Natural killer cell (primary cell): ENCODE measurements around the gene OTOF. TPM values are rescaled to one million over a fixed set of nuclear protein-coding genes. Genes with fewer than 3 reads are reported as not detected.
A peak's percentile ranks its signal among the peaks of the same experiment; 100 is the strongest.

Source experiments
- ATAC-seq, 3 donors: fragments of 150-1000 bp in 2 of 3; fragments of 200-7000 bp in 1 of 3; cut with Tn5 transposase; 1 replicate in 1 of 3; 2 replicates in 2 of 3; pipeline ENCODE4 v1.10.0; 2021; ENCODE audit warnings: mild to moderate bottlenecking in 2 of 3, moderate library complexity in 2 of 3
- DNase-seq, 2 donors: peaks; one replicate each; pipeline versions ENCODE4 v3.0.0 to v3.0.0-alpha.2; 2013 to 2021; ENCODE audit warnings: mixed read lengths in 1 of 2
- H3K27ac ChIP-seq: one replicate; pipeline ENCODE4 v1.5.1; 2013; ENCODE audit warnings: mild to moderate bottlenecking, low read length
- H3K27me3 ChIP-seq: one replicate; pipeline ENCODE4 v1.6.1; 2013; ENCODE audit warnings: low read length; ENCODE audit not compliant: control insufficient read depth, insufficient read depth
- H3K36me3 ChIP-seq: one replicate; pipeline ENCODE4 v1.6.1; 2013; ENCODE audit warnings: low read length; ENCODE audit not compliant: control insufficient read depth, insufficient read depth
- H3K4me1 ChIP-seq: one replicate; pipeline ENCODE4 v1.6.1; 2013; ENCODE audit warnings: low read length; ENCODE audit not compliant: control insufficient read depth, insufficient read depth
- H3K4me3 ChIP-seq: one replicate; pipeline ENCODE4 v1.5.1; 2013; ENCODE audit warnings: low read length
- H3K9me3 ChIP-seq: one replicate; pipeline ENCODE4 v1.6.1; 2013; ENCODE audit warnings: low read length; ENCODE audit not compliant: control insufficient read depth, insufficient read depth
- H3K27ac Mint-ChIP-seq, 2 donors: one replicate each; pipeline ENCODE4 v1.8.0; 2022; ENCODE audit warnings: mild to moderate bottlenecking in 2 of 2, mixed read lengths in 2 of 2, moderate library complexity in 1 of 2
- H3K27me3 Mint-ChIP-seq, 2 donors: one replicate each; pipeline ENCODE4 v1.8.0; 2022; ENCODE audit warnings: low read depth in 2 of 2, mixed read lengths in 2 of 2
- H3K36me3 Mint-ChIP-seq: one replicate; pipeline ENCODE4 v1.8.0; 2022; ENCODE audit warnings: mixed read lengths
- H3K4me1 Mint-ChIP-seq, 2 donors: one replicate each; pipeline ENCODE4 v1.8.0; 2022; ENCODE audit warnings: mixed read lengths in 2 of 2
- H3K4me3 Mint-ChIP-seq: one replicate; pipeline ENCODE4 v1.8.0; 2022; ENCODE audit warnings: mild to moderate bottlenecking, moderate library complexity, mixed read lengths
- H3K9me3 Mint-ChIP-seq, 2 donors: one replicate each; pipeline ENCODE4 v1.8.0; 2022; ENCODE audit warnings: mixed read lengths in 2 of 2
- WGBS: methylation state at CpG from one replicate; pipeline ENCODE4 v1.1.7; 2013; ENCODE audit warnings: missing lambda C conversion rate; ENCODE audit not compliant: insufficient coverage; 5-methylcytosine and 5-hydroxymethylcytosine counted together
- intact Hi-C: fragments of 100-400 bp; cut with micrococcal nuclease; formaldehyde crosslinking; loops from one replicate; pipeline ENCODE4 v1.14.2; 2022
- total RNA-seq, 4 donors: library from RNA; stranded (reverse); fragments of 120-200 nt in 1 of 4; gene quantifications; one replicate each; pipeline versions ENCODE4 v1.2.3 to v1.2.4, GENCODE V29; 2013 to 2022
- TF ChIP-seq, protein P1 (sequence below): fragments of 200-600 bp; IDR thresholded peaks from one replicate; pipeline ENCODE4 v1.8.0; 2022; ENCODE audit warnings: antibody characterized with exemption

The OTOF gene
- total RNA-seq: 1 to 10 TPM in 2 of 3 donors, under 1 TPM in 1; 0.66 to 3.7 (median 1.4) TPM
- total RNA-seq (2013): 0.25 TPM

DNA sequence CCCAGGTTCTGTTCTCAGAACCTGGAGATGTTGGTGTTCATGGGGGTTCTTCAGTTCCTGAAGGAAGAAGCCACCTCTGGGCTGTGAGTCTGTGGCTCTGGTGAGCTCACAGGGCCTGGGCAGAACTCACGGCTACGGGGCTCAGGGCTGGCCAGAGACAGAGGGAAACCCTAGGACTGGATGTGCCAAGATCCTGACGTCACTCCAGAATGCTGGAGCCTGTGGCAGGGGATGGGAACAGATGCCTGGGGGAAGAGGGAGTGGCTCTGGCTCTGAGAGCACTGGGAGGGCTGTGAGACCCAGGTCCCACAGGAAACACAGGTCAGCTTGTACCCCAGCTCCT, at the start of gene OTOF:
Gene OTOF (minus strand): TSS at position 214 of the 343 bp plus-strand sequence.
- Mint-ChIP-seq H3K4me3 (peak within 1 kb of the TSS; percentile 68), H3K27ac (peak within 1 kb of the TSS; percentile 36 to 65), H3K4me1 (peaks cover 5 to 7% of the 10 kb centered on the region in 2 donors), H3K27me3 (no peaks in the 10 kb centered on the region), H3K36me3 (no peaks in the 10 kb centered on the region), H3K9me3 (no peaks in the 10 kb centered on the region)
- Histone ChIP-seq H3K9me3 (no peaks in the 10 kb centered on the region), H3K4me1 (peaks cover 7% of the 10 kb centered on the region), H3K4me3 (no peak within 1 kb of the TSS), H3K36me3 (no peaks in the 10 kb centered on the region), H3K27ac (no peak within 1 kb of the TSS), H3K27me3 (no peaks in the 10 kb centered on the region)
- 86% methylated on average over 2 of the region's 3 CpGs for WGBS
- DNase-seq: no peak
- intact Hi-C loops: no loop called here
- no peak for ATAC-seq
- TF ChIP-seq, protein P1, sequence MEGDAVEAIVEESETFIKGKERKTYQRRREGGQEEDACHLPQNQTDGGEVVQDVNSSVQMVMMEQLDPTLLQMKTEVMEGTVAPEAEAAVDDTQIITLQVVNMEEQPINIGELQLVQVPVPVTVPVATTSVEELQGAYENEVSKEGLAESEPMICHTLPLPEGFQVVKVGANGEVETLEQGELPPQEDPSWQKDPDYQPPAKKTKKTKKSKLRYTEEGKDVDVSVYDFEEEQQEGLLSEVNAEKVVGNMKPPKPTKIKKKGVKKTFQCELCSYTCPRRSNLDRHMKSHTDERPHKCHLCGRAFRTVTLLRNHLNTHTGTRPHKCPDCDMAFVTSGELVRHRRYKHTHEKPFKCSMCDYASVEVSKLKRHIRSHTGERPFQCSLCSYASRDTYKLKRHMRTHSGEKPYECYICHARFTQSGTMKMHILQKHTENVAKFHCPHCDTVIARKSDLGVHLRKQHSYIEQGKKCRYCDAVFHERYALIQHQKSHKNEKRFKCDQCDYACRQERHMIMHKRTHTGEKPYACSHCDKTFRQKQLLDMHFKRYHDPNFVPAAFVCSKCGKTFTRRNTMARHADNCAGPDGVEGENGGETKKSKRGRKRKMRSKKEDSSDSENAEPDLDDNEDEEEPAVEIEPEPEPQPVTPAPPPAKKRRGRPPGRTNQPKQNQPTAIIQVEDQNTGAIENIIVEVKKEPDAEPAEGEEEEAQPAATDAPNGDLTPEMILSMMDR: no peak

DNA sequence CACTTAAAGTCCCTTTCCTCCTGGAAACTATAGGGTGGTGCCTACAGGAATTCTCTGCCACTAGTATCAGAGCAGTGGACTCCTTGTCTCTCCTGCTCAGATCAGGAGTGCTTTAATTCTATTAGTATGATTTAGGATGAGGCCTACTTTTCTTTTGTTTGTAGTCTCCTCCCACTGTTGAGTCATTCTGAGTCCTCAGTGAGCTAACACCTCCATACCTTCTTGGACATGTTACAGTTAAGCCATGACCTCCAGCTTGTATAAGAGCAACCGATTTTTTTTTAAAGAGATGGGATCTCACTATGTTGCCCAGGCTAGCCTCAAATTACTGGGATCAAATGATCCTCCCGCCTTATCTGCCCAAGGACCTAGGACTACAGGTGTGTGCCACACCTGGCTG, 48.7 kb upstream of the OTOF start:
- Histone ChIP-seq H3K9me3 (no peaks in the 10 kb centered on the region), H3K27ac (no peak overlapping the region), H3K4me3 (no peak overlapping the region), H3K27me3 (no peaks in the 10 kb centered on the region), H3K4me1 (no peaks in the 10 kb centered on the region), H3K36me3 (no peaks in the 10 kb centered on the region)
- WGBS: 91% methylated on average over 2 of the region's 2 CpGs
- TF ChIP-seq, protein P1: no peak
- H3K9me3 Mint-ChIP-seq: no peaks in the 10 kb centered on the region
- H3K4me3 Mint-ChIP-seq: no peak overlapping the region
- H3K27ac Mint-ChIP-seq: no peak overlapping the region
- no peaks in the 10 kb centered on the region for H3K4me1 Mint-ChIP-seq
- no peak for ATAC-seq
- intact Hi-C loops: no loop called here
- no peak for DNase-seq
- H3K27me3 Mint-ChIP-seq: peaks cover 0 to 5% of the 10 kb centered on the region in 2 donors
- no peaks in the 10 kb centered on the region for H3K36me3 Mint-ChIP-seq

DNA sequence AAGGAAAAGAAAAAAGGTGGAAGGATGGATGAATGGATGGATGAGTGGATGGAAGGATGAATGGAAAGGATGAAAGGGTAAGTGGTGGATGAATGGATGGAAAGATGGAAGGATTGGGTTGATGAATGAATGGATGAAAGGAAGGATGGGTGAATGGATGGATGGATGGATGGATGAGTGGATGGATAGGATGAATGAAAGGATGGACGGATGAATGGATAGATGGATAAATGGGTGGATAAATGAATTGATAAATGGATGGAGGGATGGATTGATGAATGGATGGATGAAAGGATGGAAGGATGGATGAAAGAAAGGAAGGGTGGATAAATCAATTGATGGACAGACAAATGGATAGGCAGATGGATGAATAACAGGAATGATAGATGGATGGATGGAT, 48.2 kb upstream of the OTOF start:
- WGBS: 85% methylated on average over 1 of the region's 1 CpG
- Histone ChIP-seq H3K4me3 (no peak overlapping the region), H3K4me1 (no peaks in the 10 kb centered on the region), H3K36me3 (no peaks in the 10 kb centered on the region), H3K27me3 (no peaks in the 10 kb centered on the region), H3K9me3 (no peaks in the 10 kb centered on the region), H3K27ac (no peak overlapping the region)
- ATAC-seq: no peak
- Mint-ChIP-seq H3K27me3 (peaks cover 0 to 3% of the 10 kb centered on the region in 2 donors), H3K4me3 (no peak overlapping the region), H3K36me3 (no peaks in the 10 kb centered on the region), H3K4me1 (no peaks in the 10 kb centered on the region), H3K9me3 (no peaks in the 10 kb centered on the region), H3K27ac (no peak overlapping the region)
- intact Hi-C loops: no loop called here
- TF ChIP-seq, protein P1: no peak
- no peak for DNase-seq

DNA sequence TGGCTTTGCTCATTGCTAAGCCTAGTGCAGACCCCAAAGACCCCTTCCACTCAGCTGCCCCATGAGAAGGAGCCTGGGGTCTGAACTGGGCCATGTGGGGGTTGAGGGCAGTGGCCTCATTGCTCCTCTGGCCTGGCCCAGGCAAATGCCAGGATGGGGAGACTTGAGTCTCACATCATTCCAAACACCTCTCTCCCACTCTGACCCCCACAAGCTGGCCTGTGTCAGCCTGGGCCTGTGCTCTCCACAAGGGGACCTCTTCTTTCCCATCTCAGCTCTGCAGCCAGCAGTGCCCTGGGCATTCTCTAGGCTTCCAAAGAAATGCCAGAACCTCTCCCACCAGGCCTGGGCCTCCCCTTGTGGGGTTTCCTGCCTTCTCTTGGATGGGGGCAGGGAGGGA, 45.8 kb upstream of the OTOF start:
- Mint-ChIP-seq H3K36me3 (no peaks in the 10 kb centered on the region), H3K27ac (no peak overlapping the region), H3K4me3 (no peak overlapping the region), H3K9me3 (no peaks in the 10 kb centered on the region), H3K4me1 (no peaks in the 10 kb centered on the region), H3K27me3 (peaks cover 0 to 8% of the 10 kb centered on the region in 2 donors)
- DNase-seq: no peak
- no peak overlapping the region for H3K4me3 ChIP-seq
- intact Hi-C loops: no loop called here
- ATAC-seq: no peak
- no peaks in the 10 kb centered on the region for H3K36me3 ChIP-seq
- TF ChIP-seq, protein P1: no peak
- no peaks in the 10 kb centered on the region for H3K4me1 ChIP-seq
- no peaks in the 10 kb centered on the region for H3K27me3 ChIP-seq
- H3K27ac ChIP-seq: no peak overlapping the region
- H3K9me3 ChIP-seq: no peaks in the 10 kb centered on the region
